Endothelial cell of hepatic sinusoid (primary cell): ENCODE measurements around the gene KRT33B.

Experiments used
- in situ Hi-C: cut with HindIII; loops from 2 replicates; pipeline ENCODE4 v1.10.0; 2017; ENCODE audit warnings: low sequenced_read_pairs

Gene KRT33B

GRCh38 chr17:41326173-41327145 lies 43.2 kb downstream of the KRT33B start:
- in situ Hi-C loops: no loop called here

GRCh38 chr17:41325611-41326010 lies 44.0 kb downstream of the KRT33B start:
- in situ Hi-C loops: no loop called here

- in situ Hi-C loops: no loop called here
These were observed 44.5 kb downstream of the KRT33B start for GRCh38 chr17:41325126-41325525.

- in situ Hi-C loops: no loop called here
These were observed 45.2 kb downstream of the KRT33B start for GRCh38 chr17:41324180-41325075.

- in situ Hi-C loops: no loop called here
These were observed 46.4 kb downstream of the KRT33B start for GRCh38 chr17:41322903-41323895.

GRCh38 chr17:41322094-41322902 lies 47.3 kb downstream of the KRT33B start:
- in situ Hi-C loops: no loop called here

GRCh38 chr17:41318231-41318630 lies 51.4 kb downstream of the KRT33B start:
- in situ Hi-C loops: no loop called here

- in situ Hi-C loops: no loop called here
These were observed 53.7 kb downstream of the KRT33B start for GRCh38 chr17:41315814-41316445.

GRCh38 chr17:41315204-41315794 lies 54.3 kb downstream of the KRT33B start, which contains the start of gene KRTAP17-1:
Gene KRTAP17-1, minus strand, starts transcription at chr17:41315710. Its CDS starts 60 bp downstream, at chr17:41315650.
- in situ Hi-C loops: no loop called here
